HL-60 (cell line): ENCODE measurements around the gene COLEC12.

Source experiments
- POLR2AphosphoS5 ChIP-seq: IDR thresholded peaks from 2 replicates; pipeline ENCODE4 v1.6.1; 2012; ENCODE audit warnings: low read depth
- TF ChIP-seq, protein P1 (sequence below): IDR thresholded peaks from one replicate; pipeline ENCODE4 v1.5.1; 2011; ENCODE audit warnings: low read length, control low read depth, inconsistent platforms; ENCODE audit not compliant: insufficient read depth

DNA sequence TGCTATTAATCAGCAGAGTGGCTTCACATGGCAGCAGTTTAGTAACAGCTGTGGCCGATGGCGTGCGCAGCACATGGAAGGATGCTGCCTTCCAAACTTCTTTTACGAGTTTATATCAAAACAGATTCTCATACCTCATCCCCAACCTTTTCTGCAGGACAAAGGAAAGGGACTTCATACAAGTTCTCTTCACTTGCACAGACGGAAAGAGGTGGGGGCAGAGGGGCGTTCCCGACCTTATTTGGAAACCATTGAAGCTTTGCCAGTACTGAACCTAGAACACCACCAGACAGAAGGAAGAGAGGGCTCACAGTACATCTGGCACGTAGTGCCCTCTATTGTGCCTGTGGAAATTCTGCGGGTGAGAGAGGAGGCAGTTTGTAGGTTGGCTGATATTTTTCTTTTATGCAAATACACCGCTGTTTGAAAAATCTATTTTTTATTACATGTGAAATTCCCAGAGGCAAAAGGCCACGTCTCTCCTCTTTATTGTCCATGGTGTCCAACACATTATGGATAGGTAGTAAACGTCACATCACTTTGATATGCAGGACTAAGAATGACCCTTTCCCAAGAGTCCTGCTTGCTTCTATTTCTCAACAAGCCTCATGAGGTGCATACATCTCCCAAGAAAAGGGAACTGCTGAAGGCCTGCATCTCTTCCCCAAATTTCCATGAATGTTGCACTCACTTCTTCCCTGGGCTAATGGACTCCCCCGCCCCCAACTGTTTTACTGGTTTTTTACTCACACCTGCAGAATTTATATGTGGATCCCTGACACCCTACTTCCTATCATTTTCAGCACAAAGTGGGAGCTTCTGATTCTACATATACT is 31.3 kb downstream of the COLEC12 start:
- TF ChIP-seq, protein P1, sequence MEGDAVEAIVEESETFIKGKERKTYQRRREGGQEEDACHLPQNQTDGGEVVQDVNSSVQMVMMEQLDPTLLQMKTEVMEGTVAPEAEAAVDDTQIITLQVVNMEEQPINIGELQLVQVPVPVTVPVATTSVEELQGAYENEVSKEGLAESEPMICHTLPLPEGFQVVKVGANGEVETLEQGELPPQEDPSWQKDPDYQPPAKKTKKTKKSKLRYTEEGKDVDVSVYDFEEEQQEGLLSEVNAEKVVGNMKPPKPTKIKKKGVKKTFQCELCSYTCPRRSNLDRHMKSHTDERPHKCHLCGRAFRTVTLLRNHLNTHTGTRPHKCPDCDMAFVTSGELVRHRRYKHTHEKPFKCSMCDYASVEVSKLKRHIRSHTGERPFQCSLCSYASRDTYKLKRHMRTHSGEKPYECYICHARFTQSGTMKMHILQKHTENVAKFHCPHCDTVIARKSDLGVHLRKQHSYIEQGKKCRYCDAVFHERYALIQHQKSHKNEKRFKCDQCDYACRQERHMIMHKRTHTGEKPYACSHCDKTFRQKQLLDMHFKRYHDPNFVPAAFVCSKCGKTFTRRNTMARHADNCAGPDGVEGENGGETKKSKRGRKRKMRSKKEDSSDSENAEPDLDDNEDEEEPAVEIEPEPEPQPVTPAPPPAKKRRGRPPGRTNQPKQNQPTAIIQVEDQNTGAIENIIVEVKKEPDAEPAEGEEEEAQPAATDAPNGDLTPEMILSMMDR, result no peak
- no peak for TF ChIP-seq POLR2AphosphoS5
